ENCODE data around the gene MMP1.
"Not testable (repeated sequence)": the region's sequence is repeated elsewhere in the genome, so short reads cannot be mapped to it uniquely, and the experiment has no call there.

The MMP1 gene

GRCh38 chr11:102757823-102758549 is 40.0 kb downstream of the MMP1 start:
- TF ChIP-seq POLR2A (IDR thresholded peaks at IDR 0.05; ENCODE audit: low read depth, low read length) (no peak), POLR2AphosphoS5 (IDR thresholded peaks at IDR 0.05; ENCODE audit: low read depth, low read length) (no peak), TAF1 (IDR thresholded peaks at IDR 0.05; ENCODE audit: borderline replicate concordance, low read depth, low read length) (no peak)
- DNase-seq (ENCODE audit: insufficient read length) = no peak
- FAIRE-seq = no peak

DNA sequence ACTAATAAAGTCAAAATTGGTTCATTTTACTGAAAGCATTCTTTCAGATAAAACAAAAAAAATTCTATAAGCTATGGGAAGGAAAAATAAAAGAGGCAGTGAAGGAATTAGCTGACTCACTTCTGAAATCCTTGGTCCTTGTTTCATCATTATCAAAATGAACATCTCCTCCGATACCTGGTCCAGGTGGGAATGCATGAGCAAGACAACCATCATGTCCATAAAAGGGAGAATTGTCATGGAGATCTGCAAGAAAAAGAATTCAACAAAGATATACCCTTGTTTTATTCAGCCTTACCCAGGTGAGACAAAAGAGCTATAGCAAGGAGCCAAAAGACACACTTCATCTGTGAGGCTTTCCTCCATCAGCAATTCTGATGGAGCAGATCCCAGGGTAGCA is 44.7 kb downstream of the MMP1 start:
- FAIRE-seq = no peak
- DNase-seq (ENCODE audit: insufficient read length) = no peak
- TF ChIP-seq POLR2AphosphoS5 (IDR thresholded peaks at IDR 0.05; ENCODE audit: low read depth, low read length) (no peak), TAF1 (IDR thresholded peaks at IDR 0.05; ENCODE audit: borderline replicate concordance, low read depth, low read length) (no peak), POLR2A (IDR thresholded peaks at IDR 0.05; ENCODE audit: low read depth, low read length) (no peak)

GRCh38 chr11:102751673-102752072 is 46.3 kb downstream of the MMP1 start:
- TF ChIP-seq POLR2AphosphoS5 (IDR thresholded peaks at IDR 0.05; ENCODE audit: low read depth, low read length) (no peak), POLR2A (IDR thresholded peaks at IDR 0.05; ENCODE audit: low read depth, low read length) (no peak), TAF1 (IDR thresholded peaks at IDR 0.05; ENCODE audit: borderline replicate concordance, low read depth, low read length) (no peak)
- FAIRE-seq = no peak
- DNase-seq (ENCODE audit: insufficient read length) = no peak

GRCh38 chr11:102749101-102749722 is 48.7 kb downstream of the MMP1 start:
- TF ChIP-seq TAF1 (IDR thresholded peaks at IDR 0.05; ENCODE audit: borderline replicate concordance, low read depth, low read length) (no peak), POLR2AphosphoS5 (IDR thresholded peaks at IDR 0.05; ENCODE audit: low read depth, low read length) (no peak), POLR2A (IDR thresholded peaks at IDR 0.05; ENCODE audit: low read depth, low read length) (no peak)
- DNase-seq (ENCODE audit: insufficient read length) (no peak), FAIRE-seq (no peak)

GRCh38 chr11:102746746-102747578 is 51.0 kb downstream of the MMP1 start:
- FAIRE-seq; DNase-seq (ENCODE audit: insufficient read length): not testable (repeated sequence)

All from GM12892 (cell line).